Midbrain (tissue), 1 donor: ENCODE data around the gene VTI1B.

ENCODE experiments used
- DNase-seq: peaks from one replicate; lab custom pipeline; 2025; lab: John Stamatoyannopoulos, UW

The VTI1B gene

GRCh38 chr14:67679006-67679405 is 4.6 kb upstream of the VTI1B start:
- DNase-seq, result no peak

GRCh38 chr14:67675219-67675582 is 769 bp upstream of the VTI1B start:
- no peak for DNase-seq

DNA sequence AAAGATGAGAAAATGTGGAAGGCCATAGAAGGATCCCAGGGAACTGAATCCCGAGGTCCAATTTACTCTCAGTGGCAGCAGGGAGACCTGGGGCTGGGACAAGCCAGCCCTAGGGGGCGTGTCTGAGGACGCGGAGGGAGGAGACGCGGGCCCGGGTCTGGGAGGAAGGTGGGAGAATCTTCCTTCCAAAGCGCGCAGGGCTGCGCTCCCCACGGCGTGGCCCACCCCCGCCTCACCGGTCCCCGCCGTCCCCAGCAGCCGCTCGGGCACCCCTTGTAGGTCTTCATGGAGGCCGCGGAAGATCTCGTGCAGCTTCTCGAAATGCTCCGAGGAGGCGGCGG is 323 bp downstream of the VTI1B start:
- DNase-seq, result peak; percentile 39

- no peak for DNase-seq
Measured at GRCh38 chr14:67673451-67673850, 981 bp downstream of the VTI1B start.

GRCh38 chr14:67668559-67668958 is 5.9 kb downstream of the VTI1B start:
- no peak for DNase-seq

DNA sequence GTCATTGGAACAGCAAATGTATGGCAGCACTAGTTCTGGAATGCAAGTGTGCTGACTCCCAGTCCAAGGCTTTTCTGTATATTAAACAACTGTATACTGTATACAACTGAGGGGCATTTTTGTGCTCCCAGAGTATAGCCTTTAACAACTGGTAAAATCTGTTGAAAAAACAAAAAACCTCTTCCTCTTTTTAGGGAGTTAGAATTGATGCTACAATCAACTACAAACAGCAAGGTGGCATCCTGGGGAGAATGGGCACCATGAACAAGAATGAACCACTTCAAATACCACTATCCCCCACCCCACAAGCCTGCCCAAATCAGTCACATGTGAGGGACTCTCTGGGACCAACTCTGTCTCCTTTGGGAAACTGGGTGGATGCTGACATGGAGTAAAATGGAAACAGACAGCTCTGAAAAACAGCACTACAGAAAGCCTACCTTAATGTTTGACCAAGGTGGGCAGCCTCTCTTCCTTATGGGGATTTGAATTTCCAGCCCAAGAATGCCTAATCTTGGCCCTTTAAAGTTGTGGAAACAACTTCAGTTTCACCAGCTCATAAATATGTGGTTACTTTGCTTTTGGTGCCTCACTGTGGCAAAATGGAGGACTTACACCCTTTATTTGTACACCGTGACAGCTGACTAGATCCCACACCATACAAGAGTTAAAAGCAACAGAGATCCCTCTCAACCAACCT is 7.5 kb downstream of the VTI1B start:
- DNase-seq, result peak; percentile 46

DNA sequence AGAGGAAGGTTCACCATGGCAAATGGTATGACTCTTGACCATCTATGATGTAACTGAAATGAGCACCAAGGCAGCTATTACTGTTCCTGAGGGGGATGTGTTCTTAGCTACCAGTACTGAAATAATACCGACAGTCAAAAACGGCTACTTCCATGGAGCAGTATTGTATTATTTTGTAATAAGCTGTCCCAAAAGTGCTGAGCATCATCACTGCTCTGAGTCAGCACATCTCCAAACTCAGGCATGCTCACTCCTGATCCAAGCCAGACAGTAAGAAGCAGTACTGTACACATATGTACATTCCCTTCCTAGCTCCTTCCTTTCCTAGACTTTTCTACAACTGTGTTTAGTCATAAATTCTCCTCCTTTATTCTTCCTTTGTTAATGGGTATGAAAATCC is 8.6 kb downstream of the VTI1B start:
- no peak for DNase-seq

DNA sequence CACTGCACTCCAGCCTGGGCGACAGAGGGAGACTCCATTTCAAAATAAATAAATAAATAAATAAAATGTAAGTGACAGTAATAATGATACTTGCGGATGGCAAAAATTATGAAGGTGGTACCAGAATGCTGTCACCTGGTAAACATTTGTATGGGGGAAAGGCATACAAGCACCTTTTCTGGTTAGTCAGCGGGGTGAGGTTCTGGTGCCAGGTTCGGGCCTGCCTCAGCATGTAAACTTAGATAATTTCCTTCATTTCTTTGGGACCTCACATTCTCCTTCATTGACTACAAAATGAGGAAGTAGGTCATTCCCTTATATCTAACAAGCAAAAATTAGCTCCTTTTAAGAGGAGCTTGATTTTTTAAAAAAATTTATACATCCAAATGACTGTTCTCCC is 10.8 kb downstream of the VTI1B start:
- DNase-seq, result no peak

DNA sequence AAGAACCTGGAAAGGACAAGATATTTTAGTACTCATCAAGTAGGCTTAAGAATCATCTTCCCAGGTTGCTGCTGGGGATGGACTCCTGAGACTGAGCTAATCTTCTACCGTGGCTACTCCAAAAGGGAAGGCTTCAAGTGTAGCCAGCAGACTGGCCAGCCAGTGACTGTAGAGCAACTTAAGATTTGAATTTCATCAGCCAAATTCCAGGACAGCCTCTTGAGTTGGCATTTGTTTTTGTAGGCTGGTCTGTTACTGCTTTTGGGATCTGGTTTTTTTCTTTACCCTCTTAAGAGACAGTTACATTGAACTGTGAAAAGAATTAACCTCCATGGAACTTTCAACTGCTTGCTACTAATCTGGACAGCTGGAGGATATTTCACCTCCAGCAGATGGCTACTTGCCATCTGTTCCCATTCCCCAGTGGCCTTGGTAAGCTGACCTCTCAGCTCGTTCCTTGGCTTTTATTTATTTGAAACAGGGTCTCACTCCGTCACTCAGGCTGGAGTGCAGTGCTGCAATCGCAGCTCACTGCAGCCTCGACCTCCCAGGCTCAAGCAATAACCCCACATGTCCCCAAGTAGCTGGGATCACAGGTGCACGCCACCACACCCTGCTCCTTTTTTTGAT is 20.7 kb downstream of the VTI1B start:
- DNase-seq, result no peak

DNA sequence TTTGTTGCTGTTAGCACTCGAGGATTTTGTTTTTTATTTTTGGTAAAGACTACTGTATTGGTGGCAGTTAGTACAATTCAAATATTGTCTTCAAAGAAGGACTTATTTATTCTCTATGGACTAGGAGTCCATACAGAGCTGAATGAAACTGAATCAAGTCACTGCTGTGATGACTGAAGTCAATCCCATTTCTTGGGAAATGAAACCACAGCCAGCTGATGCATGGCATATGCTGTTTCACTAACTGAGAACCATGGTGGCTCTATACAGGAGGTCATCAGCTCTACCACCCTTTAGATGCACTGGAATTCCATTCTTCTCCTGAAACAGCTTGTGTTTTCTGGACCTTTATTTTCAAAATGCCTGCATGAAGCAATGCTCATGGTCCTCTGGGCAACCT is 22.2 kb downstream of the VTI1B start:
- no peak for DNase-seq

GRCh38 chr14:67650694-67651093 is 23.7 kb downstream of the VTI1B start:
- no peak for DNase-seq

DNA sequence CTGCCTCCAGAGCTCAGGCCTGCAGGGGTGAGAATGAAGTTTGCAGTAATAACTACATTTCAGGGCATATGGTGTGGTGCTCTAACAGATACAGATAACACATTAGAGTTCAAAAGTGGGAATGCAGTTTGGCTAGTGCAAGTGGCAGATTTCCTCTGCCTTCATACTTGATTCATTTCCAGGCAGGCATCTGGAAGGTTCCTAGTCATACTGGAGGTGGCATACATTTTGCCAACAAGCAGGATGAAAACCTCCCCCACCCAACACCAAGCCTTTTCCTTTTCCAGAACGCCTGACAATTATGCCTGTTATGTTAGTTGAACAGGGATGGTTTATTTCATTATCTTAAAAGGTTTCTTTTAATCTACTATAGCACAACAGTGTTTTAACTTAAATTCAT is 24.3 kb downstream of the VTI1B start:
- DNase-seq, result no peak

DNA sequence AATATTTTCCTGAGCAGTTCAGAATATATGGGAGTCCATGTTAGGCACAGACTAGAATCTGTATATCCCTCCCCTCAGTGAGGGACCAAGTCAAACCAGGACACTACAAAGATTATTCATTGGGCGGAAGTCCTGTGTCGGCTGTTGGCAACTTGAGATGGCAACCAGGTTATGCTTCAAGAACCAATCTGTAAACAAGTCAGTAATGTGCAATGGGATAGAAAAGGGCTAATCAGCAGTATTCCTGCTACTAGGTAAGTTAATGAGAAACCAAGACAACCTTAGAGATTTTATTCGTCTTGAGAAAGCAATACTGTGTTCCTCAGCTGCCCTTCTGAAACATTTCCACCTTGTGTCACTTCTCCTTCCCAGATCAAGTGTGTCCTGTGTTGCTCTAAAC is 28.3 kb downstream of the VTI1B start:
- DNase-seq, result no peak

DNA sequence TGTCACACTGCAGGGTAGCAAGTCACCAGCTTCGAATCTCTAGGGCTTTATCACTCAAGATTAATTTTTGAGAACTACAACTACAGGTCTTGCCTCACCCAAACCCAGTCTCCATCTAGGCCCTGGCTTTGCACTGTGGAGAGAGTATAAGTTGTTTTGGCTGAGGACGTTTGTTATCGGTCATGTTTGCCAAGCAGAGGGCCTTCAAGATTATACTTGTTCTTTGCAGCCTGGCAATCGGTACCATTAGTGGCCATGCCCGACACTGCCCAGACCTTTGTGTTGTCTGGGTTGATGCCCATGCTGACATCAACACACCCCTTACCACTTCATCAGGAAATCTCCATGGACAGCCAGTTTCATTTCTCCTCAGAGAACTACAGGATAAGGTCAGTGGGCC is 29.0 kb downstream of the VTI1B start:
- no peak for DNase-seq

GRCh38 chr14:67644428-67644827 is 30.0 kb downstream of the VTI1B start:
- DNase-seq, result no peak

DNA sequence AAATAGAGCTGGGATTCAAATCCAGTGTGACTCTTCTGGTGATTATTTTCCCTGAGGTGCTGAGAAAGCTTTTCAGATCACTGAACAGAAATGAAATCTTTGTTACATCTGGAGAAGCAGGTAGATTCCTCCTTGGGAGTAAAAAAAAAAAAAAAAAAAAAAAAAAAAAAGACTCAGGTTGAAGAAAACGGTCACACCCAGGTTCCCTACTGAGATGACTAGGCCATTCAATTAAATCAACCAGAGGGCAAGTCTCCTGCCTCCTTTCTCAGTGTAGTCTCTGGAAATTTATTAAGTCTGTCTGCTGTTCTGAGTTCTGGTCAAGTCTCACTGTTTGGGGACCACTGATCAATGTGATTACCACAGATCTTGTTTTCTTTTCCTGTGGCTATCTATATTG is 30.7 kb downstream of the VTI1B start:
- DNase-seq, result no peak

DNA sequence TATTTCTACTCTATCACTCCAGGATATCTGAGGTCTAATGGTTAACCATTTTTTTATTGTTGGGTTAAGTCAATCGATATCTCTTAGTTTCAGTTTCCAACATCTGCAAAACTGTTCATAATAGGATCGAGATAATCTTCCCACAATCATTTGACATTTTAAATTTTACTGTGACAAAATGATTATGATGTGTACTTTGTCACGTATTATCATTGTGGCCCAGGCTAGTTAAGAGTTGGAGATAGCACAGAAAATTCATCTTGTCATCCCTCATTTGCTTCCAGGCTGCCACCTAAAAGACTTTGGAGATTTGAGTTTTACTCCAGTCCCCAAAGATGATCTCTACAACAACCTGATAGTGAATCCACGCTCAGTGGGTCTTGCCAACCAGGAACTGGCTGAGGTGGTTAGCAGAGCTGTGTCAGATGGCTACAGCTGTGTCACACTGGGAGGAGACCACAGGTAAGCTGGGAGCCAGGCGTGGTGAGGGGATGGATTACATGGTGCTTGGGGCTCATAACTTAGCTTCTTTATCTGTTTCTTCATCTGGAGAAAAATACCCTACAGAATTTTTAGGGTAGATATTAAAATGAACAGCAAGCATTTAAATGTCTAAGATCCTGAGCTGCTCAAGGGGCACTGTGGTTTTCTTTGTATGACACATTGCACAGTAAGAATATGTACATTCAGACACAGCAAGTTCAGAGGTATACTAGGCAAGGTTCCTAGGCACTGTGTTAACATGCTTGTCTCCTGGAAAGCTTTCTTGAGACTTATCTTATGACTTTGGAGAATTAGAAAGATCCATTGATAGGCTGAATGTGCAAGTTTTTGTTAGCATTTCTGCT is 32.3 kb downstream of the VTI1B start:
- DNase-seq, result no peak

DNA sequence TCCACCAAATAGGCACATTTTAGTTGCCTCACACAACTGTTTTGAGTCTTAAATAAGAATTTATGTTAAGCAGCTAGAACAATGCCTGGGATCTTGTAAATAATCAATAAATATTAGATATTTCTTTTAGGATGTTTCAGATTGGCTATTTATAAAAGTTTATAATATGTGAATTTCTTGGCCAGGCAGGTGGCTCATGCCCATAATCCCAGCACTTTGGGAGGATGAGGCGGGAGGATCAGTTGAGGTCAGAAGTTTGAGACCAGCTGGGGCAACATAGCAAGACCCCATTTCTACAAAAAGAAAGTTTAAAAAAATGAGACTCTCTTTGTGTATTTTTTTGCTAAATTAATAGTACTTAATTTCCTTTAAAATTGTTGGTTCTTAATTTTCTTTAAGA is 33.0 kb downstream of the VTI1B start:
- DNase-seq, result no peak

DNA sequence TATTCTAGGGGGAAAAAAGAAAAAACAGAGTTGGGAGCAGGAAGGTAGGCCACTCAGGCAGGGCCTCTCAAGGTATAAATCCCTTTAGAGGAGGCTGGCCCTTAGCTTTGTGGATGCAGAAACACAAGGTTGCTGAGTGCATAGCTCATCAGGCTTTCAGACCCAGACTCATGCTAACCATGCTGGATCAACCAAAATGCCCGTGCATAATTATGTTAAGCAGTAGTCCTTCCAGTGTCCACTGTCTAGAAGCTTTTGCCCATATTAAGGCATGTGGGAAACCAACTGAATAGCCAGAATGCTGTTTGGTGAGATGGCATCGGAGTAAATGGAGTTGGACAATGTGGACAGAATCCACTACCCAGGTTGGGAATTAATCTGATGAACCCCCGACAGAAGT is 35.8 kb downstream of the VTI1B start:
- DNase-seq, result no peak

- no peak for DNase-seq
Measured at GRCh38 chr14:67636361-67636919, 38.0 kb downstream of the VTI1B start.

DNA sequence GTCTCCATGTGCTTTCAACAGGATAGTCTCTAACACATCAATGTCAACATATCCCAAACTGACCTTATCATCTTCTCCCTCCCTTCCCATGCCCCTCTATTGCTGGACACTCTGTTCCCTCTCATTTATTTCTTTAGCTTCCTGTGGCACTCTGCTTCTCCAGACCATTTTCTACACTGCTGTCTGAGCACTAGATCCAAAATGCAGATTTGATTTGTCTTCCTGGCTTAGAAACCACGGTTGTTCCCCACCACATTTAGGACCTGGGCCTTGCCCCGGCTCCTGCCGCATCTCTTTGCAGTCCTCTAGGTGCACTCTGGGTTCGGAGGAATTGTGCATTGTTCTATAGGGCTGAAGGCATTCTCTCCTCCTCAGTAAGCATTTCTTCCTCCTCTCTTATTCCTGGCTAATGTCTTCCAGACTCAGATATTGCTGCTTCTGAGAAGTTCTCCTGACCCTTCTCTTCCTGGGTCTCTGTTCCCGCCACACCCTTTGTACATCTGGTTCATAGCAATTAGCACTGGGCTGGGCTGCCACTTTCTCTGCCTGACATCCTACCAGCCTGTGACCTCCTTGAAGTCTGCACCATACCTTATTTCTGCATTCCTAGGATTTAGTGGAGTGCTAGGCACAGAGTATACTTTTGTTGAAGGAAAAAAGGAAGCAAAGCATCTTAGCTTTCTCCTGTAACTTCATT is 40.8 kb downstream of the VTI1B start:
- no peak for DNase-seq

DNA sequence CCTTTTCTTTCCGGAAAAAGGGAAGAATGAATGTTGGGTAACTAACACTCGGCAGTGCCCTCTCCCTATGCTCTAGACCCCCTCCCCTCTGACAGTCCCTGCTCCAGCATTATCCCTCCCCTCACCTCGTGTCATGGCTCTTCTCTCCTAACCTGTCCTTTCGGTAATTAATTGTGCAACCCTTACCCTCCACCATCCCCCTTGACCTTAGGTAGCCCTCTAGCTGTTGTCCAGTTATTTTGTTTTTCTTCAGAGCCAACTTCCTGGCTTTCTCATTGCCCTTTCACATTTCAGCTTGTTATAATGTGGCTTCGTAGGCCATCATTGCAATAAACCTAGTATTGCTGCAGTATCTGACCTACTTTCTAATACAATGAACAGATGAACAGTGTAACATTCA is 43.5 kb downstream of the VTI1B start:
- no peak for DNase-seq
